ENCODE measurements around the gene ZNF468. TPM values are rescaled to one million over a fixed set of nuclear protein-coding genes. Genes with fewer than 3 reads are reported as not detected.
"Not testable (repeated sequence)": the region's sequence is repeated elsewhere in the genome, so short reads cannot be mapped to it uniquely, and the experiment has no call there.

ZNF468 gene
- total RNA-seq, 1 donor from 2014 or later = 17.5 TPM

DNA sequence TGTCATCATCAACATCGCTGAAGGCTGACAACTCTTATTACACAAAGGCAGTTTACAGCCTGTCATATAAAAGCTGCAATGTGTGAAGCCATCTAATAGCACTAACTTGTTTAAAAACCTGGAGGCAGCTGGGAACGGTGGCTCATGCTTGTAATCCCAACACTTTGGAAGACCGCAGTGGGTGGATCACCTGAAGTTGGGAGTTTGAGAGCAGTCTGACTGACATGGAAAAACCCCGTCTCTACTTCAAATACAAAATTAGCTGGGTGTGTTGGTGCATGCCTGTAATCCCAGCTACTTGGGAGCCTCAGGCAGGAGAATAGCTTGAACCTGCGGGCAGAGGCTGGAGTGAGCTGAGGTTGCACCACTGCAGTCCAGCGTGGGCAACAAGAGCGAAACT lies 27.6 kb downstream of the ZNF468 start:
- not testable (repeated sequence) for DNase-seq (ENCODE audit: low read depth in 2 of 2)

GRCh38 chr19:52825765-52826164 lies 31.7 kb downstream of the ZNF468 start:
- no peak for DNase-seq (ENCODE audit: low read depth in 2 of 2)

DNA sequence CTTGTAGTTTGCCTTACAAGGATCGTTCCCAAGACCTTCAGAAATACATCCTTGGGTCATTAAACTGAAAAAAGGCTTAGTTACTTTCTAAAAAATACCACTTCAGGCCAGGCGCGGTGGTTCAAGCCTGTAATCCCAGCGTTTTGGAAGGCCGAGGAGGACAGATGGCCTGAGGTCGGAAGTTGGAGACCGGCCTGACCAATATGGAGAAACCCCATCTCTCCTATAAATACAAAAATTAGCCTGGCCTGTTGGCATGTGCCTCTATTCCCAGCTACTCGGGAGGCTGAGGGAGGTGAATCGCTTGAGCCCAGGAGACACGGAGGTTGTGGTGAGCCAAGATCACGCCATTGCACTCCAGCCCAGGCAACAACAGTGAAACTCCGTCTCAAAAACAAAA lies 33.7 kb downstream of the ZNF468 start:
- DNase-seq (ENCODE audit: low read depth in 2 of 2) = no peak

GRCh38 chr19:52821204-52821960 lies 36.0 kb downstream of the ZNF468 start, which contains the start of gene ZNF28:
ZNF28 (minus strand) TSS chr19:52821633; CDS start chr19:52817958, 3,675 bp downstream.
- peak; percentile 46 to 51 for DNase-seq (ENCODE audit: low read depth in 2 of 2)

- DNase-seq (ENCODE audit: low read depth in 2 of 2) = peak; percentile 14 to 52
Observed at GRCh38 chr19:52820472-52821203, 36.8 kb downstream of the ZNF468 start.

DNA sequence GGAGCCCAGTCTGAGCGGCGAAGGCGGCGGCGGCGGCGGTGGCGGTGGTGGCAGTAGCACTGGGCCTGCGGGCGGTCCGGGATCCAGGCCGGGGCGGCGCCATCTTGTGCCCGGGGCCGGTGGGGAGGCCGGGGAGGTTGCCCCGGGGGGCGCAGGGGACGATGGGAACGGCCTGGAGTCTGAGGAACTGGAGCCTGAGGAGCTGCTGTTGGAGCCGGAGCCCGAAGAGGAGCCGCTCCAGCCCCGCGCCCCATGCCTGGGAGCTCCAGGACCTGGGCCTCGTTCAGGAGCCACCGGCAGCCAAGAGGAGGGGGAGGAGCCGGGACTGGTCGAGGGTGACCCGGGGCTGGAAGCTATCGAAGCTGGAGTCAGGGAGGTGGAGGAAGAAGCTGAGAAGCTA lies 47.6 kb downstream of the ZNF468 start:
- DNase-seq (ENCODE audit: low read depth in 2 of 2) = no peak

DNA sequence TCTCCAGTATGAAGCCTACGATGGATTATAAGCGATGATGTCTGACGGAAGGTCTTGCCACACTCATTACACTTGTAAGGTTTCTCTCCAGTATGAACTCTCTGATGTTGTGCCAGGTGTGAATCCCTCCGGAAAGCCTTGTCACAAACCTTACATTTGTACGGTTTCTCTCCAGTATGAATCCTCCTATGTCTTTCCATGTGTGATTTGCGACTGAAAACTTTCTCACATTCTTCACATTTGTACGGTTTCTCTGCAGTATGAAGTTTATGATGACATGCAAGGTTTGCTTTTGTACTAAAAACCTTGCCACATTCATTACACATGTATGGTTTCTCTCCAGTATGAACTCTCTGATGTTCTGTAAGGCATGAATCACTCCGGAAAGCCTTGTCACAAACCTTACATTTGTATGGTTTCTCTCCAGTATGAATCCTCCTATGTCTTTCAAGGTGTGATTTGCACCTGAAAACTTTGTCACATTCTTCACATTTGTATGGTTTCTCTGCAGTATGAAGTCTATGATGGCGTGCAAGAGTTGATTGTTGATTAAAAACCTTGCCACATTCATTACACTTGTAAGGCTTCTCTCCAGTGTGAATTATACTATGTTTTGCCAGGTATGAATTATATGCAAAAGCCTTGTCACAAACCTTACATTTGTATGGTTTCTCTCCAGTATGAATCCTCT lies 57.3 kb downstream of the ZNF468 start:
- DNase-seq (ENCODE audit: low read depth in 2 of 2) = not testable (repeated sequence)

- DNase-seq (ENCODE audit: low read depth in 2 of 2) = no peak
Observed at GRCh38 chr19:52789440-52789839, 68.0 kb downstream of the ZNF468 start.

Other genes with a start within 250 kb of the ZNF468 start
- gene ZNF83, start 219.3 kb downstream of the ZNF468 start, total RNA-seq = 19.4 and 30.6 TPM in 2 replicates
- gene ZNF611, start 122.6 kb downstream of the ZNF468 start, total RNA-seq = 8.5 and 8.7 TPM in 2 replicates
- gene ZNF600, start 70.8 kb downstream of the ZNF468 start, total RNA-seq = 2.2 and 3.0 TPM in 2 replicates
- gene ZNF28, start 36.0 kb downstream of the ZNF468 start, total RNA-seq = 10.0 and 20.2 TPM in 2 replicates
- 5.0 and 8.5 TPM in 2 replicates for gene ZNF320, start 40.0 kb upstream of the ZNF468 start, total RNA-seq
- 4.1 and 5.2 TPM in 2 replicates for gene ZNF888, start 65.8 kb upstream of the ZNF468 start, total RNA-seq
- gene ZNF816, start 105.3 kb upstream of the ZNF468 start, total RNA-seq = 4.6 and 6.5 TPM in 2 replicates
- gene ERVV-1, start 156.3 kb upstream of the ZNF468 start, total RNA-seq = not detected in 2 replicates
- gene ERVV-2, start 187.1 kb upstream of the ZNF468 start, total RNA-seq = not detected in 2 replicates
- 10.9 and 20.0 TPM in 2 replicates for gene ZNF160, start 245.8 kb upstream of the ZNF468 start, total RNA-seq